ENCODE results near the gene CSDE1.
A peak's percentile ranks its signal among the peaks of the same experiment; 100 is the strongest.

The CSDE1 gene

DNA sequence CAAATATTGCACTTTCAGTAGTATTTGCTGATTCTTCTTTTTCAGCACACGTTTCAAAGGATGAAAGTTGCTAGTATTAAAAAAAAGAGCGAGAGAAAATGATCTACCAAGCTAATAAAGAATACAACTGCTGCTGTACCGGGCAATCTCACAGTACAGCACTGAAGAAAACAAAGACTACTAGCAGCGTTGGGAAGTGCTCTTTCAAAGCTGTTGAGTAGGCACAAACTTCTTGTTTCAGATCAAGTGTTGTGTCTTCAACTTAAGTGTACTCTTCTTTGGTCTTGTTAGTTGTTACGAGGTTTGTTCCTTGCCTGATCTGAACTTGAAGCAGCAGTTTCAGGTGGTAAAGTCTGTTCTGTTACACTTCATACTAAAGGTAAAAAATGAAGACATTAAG, 7.9 kb downstream of the CSDE1 start:
- no peak for DNase-seq (ENCODE audit: low read depth in 2 of 2)

DNA sequence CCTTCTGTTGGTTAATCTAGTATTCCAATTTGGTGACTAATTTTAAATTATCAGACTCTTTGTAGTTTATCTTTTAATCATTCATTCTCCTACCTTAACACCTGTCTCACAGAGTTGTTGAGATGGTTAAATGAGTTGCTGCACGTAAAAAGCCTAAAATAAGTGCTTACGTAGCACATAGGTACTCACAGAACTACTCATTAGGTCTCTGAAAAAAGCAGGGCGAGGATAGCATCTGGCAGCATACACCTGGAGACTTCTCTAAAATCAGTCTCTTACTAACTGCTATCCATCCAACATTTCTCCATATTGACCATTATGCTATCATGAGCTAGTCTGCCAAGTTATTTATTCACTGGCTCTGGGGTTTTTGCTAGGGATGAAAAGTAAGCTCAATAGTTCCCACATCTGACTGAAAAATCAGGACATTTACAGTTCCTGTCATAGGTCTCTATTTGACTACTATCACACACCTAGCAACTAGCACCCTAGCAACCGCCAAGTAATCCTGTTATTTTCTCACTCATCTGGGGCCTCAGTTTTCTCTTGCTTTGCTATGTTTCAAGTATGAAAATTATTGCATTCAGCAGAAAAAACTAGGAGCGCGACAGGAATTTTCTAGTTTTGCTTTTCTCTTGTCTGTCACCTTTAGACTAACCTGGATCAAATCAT, 11.2 kb downstream of the CSDE1 start:
- no peak for DNase-seq (ENCODE audit: low read depth in 2 of 2)

DNA sequence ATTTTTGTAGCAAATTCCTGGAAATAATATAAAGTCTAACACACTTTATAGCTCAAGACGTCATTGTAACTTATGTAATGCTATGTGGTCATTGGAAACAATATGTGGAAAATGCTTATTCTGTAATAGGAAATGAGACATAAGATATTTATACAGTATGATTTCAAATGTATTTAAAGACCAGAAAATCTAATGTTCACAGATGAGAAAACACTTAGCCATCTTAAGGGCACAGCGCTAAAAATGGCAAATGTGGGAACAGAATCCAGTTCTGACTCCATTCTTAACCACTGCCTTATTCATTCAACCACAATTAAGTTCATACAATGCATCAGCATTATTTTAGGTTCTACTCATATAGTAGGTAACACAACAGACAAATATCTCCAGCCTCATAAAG, 12.5 kb downstream of the CSDE1 start:
- no peak for DNase-seq (ENCODE audit: low read depth in 2 of 2)

DNA sequence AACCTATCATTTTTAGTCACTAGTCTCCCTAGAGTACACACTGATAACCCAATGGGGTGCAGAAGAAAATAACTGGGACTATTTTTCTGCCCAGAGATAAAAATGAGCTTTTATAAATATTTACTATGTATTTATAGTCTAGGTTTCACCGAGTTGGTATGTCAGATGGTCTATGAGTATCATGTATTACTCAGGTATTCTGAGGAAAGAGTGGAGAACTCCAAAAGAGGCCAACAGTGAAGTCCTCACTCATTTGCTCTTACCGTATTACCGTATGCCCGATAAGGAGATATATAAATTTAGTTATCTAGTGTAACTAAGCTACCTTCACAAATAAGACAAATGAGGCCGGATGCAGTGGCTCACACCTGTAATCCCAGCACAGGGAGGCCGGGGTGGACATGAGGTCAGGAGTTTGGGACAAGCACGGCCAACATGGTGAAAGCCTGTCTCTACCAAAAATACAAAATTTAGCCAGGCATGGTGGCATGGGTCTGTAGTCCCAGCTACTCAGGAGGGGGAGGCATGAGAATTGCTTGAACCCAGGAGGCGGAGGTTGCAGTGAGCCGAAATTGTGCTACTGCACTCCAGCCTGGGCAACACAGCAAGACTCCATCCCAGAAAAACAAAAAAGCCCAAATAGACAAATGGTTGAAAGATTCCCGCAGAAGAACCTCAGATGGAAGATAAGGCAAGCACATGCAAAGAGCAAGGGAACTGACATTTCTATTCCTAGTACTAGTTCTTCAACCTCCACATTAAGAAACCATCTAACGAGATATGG, 15.6 kb downstream of the CSDE1 start:
- no peak for DNase-seq (ENCODE audit: low read depth in 2 of 2)

DNA sequence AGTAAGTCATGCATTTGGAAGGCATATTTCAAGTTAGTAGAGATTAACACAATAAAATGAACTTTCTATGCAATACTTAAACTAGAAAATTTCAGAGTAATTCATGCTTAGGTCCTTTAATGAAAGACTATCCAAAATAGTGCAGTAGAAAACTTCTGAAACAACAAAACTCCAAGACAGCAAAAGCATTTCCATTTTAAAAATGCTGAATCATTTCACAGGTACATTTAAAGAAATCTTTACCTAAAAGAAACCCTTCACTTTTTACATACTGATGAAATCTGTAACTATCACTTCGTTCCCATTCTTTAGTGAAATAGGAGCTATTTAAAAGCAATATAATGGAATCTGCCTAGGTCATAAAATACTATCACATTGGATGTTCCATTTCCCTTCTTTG, 17.5 kb downstream of the CSDE1 start:
- DNase-seq (ENCODE audit: low read depth in 2 of 2), result no peak

DNA sequence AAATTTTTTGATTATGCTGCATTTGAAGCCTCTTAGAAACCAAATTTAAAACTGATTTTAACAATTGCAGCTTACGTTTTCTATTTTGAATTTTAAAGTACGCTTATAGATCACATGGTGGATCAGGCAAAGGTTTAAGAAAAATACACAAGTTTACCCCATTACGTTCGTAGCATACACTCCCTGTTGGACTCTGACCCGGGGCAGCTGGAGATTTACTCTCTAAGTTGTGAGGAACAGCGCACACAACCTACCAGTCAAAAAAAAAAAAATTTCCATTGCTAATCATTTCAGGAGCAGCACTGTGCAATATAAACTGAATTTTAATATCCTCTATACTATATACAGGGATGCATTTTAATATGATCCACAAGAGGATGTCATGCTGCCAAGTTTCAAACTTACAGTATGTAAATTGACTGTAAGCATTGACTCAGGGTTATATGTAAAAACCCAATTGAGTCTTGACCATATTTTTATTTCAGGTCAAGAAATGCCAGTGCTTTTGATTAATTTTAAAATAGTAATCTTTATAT, 20.4 kb downstream of the CSDE1 start:
- no peak for DNase-seq (ENCODE audit: low read depth in 2 of 2)

DNA sequence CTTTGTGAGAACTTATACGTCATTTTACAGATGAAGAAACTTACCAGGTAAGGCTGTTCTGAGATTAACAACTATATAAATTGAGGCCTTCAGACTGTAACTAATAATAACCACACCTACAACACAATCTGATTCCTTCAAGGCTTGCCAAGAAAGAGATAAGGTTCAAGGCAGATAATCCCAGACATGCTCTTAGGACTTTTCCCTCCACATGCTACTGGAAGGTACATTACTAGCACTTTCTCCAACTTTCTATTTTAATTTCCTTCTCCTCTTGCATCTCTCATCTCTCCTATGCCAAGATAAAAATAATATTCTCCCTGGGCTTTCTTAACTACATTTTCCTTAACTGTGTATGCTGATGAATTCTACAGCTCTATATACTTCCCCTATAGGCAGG, 22.3 kb downstream of the CSDE1 start:
- DNase-seq (ENCODE audit: low read depth in 2 of 2), result no peak

DNA sequence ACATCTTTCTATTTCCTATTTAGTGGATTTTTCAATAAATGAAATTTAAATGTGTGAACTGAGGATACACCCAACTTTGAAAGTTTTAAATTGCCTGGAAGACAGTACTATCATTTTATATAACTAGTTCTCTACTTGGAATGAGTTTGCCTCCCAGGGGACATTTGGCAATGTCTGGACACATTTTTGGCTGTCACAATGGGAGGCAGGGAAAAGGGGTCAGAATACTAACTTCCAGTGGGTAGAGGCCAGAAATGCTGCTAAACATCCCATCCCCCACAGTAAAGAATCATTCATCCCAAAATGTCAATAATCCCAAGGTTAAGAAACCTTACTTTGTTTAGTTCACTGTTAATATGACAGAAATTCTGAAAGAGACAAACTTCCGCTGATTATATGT, 28.0 kb downstream of the CSDE1 start:
- DNase-seq (ENCODE audit: low read depth in 2 of 2), result no peak

DNA sequence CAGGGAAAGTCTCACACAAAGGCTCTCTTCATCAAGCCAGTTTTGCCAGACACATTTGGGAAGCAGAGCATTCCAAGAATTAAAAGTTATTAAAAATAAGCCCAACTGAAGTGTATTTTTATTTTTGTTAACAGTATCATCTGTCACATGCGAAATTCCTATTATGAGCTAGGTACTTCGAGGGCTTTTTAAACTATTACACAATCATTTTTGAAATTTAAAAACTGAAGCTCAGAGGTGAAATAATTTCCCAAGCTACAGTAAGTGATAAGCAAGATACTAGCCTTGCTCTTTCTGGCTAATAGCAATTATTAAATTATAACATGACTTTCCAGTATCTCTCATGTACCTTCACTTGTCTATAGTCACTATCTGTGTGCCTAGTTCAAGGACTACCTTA, 29.2 kb downstream of the CSDE1 start:
- no peak for DNase-seq (ENCODE audit: low read depth in 2 of 2)

DNA sequence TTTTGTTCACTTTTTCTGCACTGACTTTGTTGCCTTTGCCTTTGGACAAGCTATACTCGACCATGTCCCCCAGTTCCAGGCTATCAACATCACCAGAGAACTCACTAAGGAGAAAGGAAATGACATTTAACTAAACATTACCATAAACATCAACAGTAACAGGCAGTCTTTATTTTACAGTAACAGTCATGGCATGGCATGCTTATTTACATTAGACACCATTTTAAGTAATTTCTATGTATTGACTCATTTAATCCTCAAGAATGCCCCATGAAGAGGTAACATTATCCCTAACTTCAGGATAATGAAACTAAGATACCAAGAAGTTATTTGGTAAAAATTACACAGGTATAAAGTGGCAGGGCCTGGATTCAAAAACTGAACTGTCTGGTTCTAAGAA, 32.6 kb downstream of the CSDE1 start:
- DNase-seq (ENCODE audit: low read depth in 2 of 2), result no peak

DNA sequence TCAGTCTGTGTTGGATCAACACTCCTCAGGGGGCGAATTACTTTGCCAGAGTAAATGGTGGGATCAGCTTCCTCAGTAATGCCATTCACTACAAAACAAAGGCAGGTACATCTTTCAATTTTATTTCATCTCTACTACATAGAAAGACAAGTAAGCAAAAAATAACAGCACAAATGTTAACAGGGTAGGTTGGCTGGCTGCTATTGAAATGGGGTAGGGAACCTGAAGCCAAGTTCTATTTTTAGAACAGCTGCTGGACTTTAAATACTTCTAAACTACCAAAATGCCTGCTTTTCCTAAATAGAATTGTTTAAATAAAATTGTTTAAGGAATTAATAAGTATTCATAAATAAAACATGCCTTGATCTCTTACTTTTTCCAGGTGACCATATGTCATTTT, 33.9 kb downstream of the CSDE1 start:
- DNase-seq (ENCODE audit: low read depth in 2 of 2), result no peak

DNA sequence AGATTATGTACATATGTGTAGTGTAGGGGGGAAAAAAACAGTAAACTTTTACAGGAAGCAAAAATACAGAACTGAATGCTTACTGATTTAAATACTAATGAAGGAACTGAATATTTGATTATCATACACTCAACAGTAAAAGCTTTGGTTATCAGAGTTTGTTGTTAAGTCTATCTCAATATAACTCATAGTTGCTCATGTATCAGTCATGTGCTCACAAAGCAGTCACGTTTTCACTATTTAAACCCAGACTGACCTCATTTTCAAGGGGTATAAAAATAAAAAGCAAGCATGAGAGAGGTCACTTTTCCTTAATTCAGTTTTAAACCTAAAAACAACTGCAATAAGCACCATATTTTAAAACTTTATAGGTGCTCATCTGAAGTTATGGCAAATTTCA, 34.3 kb downstream of the CSDE1 start:
- DNase-seq (ENCODE audit: low read depth in 2 of 2), result no peak

DNA sequence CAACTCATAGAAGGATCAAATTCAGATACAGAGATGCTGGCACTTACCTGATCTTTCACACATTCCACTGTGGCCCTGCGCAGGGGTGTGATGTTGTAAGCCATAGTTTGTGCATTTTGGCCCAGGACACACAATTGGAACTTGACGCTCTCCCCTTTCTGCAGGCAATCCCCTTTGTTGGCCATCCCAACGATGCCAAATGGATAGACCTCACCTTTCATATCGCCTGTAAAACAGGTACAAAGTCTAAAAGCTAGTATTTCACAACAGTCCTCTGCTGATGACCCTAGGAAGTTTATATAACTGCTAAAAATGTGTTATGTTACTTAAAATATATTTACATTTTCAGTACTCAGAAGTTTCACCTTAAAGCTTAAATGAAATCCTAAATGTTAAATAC, 37.3 kb downstream of the CSDE1 start:
- no peak for DNase-seq (ENCODE audit: low read depth in 2 of 2)

DNA sequence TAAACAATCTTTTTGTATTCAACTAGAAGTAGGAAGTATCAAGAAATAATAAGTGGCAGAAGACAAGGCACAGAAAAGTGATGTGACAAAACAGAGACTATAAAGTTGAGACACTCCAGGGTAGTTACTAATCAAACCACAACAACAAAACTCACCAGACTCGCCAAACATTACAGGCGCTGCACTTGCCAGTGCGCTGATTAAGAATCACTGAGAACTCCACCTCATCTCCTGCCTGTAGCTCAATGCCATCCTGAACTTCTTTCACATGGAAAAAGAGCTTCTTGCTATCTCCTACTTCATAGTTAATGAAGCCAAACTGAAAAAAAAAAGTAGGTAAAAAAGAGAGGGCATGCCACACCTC, 38.4 kb downstream of the CSDE1 start:
- no peak for DNase-seq (ENCODE audit: low read depth in 2 of 2)

DNA sequence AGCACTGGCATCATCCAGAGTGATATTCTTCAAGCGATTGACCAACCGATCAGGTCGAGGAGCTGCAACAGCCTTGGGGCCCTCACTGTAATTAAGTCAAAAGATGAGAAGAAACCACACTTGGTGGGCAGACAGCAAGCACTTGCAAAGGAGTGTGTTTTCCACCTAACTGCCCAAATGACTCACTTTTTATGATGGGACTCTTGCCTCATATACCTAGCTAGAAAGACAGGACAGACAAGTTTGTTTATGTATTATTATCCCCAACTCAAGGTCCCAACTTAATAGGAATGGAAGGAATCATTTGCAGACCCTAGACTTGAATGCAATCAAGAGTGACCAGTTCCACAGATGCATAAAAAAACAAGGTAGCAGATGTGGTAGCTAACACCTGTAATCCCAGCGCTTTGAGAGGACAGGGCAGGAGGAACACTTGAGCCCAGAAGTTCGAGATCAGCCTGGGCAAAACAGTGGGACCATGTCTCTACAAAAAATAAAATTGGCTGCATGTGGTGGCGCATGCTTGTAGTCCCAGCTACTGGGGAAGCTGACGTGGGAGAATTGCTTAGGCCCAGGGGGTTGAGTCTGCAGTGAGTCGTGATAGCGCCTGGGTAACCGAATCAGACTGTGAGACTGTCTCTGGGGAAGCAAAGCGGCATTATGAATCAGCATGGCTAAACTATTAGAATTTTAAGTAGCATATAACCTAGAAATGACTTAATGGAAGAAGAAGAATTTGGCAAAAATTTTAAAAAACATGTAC, 38.9 kb downstream of the CSDE1 start:
- DNase-seq (ENCODE audit: low read depth in 2 of 2), result no peak

DNA sequence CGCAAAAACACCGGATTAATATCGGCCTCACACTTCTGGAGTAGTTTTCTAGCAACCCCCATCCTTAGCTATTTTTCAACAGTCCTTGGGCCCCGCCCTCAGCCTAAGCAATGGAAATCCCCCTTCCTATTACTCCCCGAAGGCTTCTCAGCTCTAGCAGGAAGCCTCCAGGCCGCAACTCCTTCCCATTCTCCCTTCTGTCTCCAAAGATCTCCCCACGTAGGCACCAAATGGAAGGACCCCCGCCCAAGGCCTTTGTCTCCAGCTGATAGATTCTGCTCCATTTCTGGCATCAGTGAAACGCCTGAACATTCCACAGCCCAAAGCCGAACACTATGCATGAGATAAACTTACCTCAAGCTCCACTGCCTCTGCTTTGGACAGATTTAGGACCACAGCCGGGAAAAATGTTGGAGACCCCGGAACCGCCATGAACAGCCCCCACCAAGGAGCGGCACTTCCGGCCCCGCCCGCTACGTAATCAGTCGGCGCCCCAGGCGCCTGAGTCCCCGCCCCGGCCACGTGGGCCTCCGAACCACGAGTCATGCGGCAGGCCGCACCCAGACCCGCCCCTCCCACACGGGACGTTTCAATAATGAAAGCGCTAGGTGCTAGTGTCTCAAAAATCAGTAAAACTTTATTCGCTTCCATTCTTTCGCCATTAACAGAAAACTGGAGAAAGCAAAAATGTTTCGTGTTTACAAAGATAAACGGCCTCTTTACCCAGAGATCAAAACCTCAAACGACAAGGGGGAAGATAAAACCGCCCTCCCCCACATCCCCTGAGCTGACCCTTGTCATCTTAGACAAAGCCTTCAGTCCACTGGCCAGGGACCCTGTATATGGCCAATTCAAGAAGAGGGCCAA, 41.2 kb downstream of the CSDE1 start, which contains the start of gene NRAS:
TSS of gene NRAS (minus strand) at position 468 of the 867 bp plus-strand sequence. CDS start 611 bp downstream, outside the sequence.
- DNase-seq (ENCODE audit: low read depth in 2 of 2), result peak; percentile 81 to 94

DNA sequence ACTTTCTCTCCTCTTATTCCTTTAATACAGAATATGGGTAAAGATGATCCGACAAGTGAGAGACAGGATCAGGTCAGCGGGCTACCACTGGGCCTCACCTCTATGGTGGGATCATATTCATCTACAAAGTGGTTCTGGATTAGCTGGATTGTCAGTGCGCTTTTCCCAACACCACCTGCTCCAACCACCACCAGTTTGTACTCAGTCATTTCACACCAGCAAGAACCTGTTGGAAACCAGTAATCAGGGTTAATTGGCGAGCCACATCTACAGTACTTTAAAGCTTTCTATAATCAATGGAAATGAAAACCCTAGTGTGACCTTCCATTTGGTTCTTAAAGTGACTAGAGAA, 41.9 kb downstream of the CSDE1 start:
- DNase-seq (ENCODE audit: low read depth in 2 of 2), result no peak

DNA sequence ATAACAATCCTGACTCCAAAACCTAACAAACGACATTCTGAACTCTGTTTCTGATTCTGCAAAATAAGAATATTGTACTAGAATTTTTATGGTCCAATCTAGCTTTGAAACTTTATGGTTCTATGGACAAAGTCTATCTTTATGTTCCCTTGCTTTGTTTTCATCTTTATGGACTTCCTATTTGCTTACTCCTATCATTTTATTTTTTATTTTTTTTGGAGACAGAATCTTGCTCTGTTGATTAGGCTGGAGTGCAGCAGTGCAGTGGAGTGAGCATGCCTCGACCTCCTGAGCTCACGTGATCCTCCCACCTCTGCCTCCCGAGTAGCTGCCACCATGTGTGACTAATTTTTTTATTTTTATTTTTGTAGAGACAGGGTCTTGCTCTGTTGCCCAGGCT, 44.8 kb downstream of the CSDE1 start:
- DNase-seq (ENCODE audit: low read depth in 2 of 2), result no peak

DNA sequence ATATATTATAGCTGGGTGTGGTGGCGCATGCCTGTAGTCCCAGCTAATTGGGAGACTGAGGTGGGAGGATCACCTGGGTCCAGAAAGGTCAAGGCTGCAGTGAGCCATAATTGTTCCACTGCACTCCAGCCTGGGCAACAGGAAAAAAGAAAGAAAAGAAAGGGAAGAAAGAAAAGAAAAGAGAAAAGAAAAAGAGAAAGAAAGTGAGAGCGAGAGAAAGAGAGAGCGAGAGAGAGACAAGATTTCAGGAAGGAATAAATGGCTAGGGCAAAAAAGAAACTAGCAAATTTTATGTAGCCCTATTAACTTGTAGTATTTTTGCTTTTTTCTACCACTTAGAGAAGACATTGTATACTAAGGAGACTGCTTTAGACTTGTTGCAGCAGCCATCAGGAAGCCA, 47.4 kb downstream of the CSDE1 start:
- no peak for DNase-seq (ENCODE audit: low read depth in 2 of 2)

DNA sequence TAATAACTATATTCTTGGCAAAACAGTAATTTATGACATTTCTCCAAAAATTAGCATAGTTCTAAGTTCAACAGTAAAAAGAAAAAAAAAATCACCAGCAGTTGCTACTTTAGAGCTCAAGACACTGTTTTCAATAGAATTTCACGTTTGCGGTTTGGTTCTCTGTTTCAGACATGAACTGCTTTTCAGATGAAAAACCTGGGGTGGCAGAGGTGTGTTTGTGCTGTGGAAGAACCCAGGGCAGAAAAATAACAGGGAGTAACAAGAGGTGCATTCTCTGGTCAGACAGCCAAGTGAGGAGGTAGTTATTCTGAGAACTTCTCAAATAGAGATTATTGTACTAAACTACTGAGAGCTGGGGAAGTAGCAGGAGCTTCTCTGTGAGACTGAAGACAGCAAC, 50.2 kb downstream of the CSDE1 start:
- no peak for DNase-seq (ENCODE audit: low read depth in 2 of 2)

DNA sequence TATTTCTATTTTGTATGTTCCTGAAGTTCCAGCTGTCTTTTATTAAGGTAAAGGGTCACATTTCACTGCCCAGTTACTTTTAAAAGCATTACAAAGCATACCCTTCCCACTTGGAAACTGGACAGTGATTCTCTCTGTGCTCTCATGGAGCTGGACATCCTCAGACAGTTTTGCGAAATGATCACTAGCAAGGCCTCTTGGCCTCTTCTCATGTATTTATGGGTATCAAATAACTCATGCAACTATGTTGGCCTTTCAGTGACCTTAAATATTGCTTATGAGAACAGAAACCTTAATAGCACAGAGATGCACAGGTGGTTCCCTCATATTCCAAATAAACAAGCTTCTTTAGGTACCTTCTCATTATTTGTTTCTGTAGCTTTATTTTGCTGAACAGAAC, 54.5 kb downstream of the CSDE1 start:
- DNase-seq (ENCODE audit: low read depth in 2 of 2), result no peak

DNA sequence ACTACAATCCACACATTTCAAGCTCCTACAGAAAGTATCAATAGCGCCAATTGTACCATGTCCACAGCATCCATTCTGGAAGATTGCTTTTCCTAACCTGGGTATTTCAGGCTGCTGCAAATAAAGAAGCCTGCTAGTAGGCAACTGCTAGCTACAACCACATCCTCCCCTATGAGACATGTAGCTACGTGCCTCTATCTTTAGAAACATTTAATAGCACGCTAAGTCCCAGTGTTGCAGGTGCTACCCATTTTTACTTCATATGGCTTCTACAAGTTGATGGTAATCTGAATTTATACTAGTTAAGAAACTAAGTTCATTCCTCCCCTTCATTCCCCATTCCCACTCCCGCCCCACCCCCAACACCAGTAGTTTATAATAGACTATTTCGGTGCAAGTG, 55.0 kb downstream of the CSDE1 start:
- DNase-seq (ENCODE audit: low read depth in 2 of 2), result no peak
